Natural killer cell (primary cell): ENCODE measurements around the gene RANBP1. TPM values are rescaled to one million over a fixed set of nuclear protein-coding genes. Genes with fewer than 3 reads are reported as not detected.
"Not testable (repeated sequence)": the region's sequence is repeated elsewhere in the genome, so short reads cannot be mapped to it uniquely, and the experiment has no call there.

Experiments used
- ATAC-seq, 3 donors: fragments of 150-1000 bp in 2 of 3; fragments of 200-7000 bp in 1 of 3; cut with Tn5 transposase; 1 replicate in 1 of 3; 2 replicates in 2 of 3; pipeline ENCODE4 v1.10.0; 2021; ENCODE audit warnings: mild to moderate bottlenecking in 2 of 3, moderate library complexity in 2 of 3
- DNase-seq, 2 donors: peaks; one replicate each; pipeline versions ENCODE4 v3.0.0 to v3.0.0-alpha.2; 2013 to 2021; ENCODE audit warnings: mixed read lengths in 1 of 2
- H3K27ac ChIP-seq: one replicate; pipeline ENCODE4 v1.5.1; 2013; ENCODE audit warnings: mild to moderate bottlenecking, low read length
- H3K27me3 ChIP-seq: one replicate; pipeline ENCODE4 v1.6.1; 2013; ENCODE audit warnings: low read length; ENCODE audit not compliant: control insufficient read depth, insufficient read depth
- H3K36me3 ChIP-seq: one replicate; pipeline ENCODE4 v1.6.1; 2013; ENCODE audit warnings: low read length; ENCODE audit not compliant: control insufficient read depth, insufficient read depth
- H3K4me1 ChIP-seq: one replicate; pipeline ENCODE4 v1.6.1; 2013; ENCODE audit warnings: low read length; ENCODE audit not compliant: control insufficient read depth, insufficient read depth
- H3K4me3 ChIP-seq: one replicate; pipeline ENCODE4 v1.5.1; 2013; ENCODE audit warnings: low read length
- H3K9me3 ChIP-seq: one replicate; pipeline ENCODE4 v1.6.1; 2013; ENCODE audit warnings: low read length; ENCODE audit not compliant: control insufficient read depth, insufficient read depth
- H3K27ac Mint-ChIP-seq, 2 donors: one replicate each; pipeline ENCODE4 v1.8.0; 2022; ENCODE audit warnings: mild to moderate bottlenecking in 2 of 2, mixed read lengths in 2 of 2, moderate library complexity in 1 of 2
- H3K27me3 Mint-ChIP-seq, 2 donors: one replicate each; pipeline ENCODE4 v1.8.0; 2022; ENCODE audit warnings: low read depth in 2 of 2, mixed read lengths in 2 of 2
- H3K36me3 Mint-ChIP-seq: one replicate; pipeline ENCODE4 v1.8.0; 2022; ENCODE audit warnings: mixed read lengths
- H3K4me1 Mint-ChIP-seq, 2 donors: one replicate each; pipeline ENCODE4 v1.8.0; 2022; ENCODE audit warnings: mixed read lengths in 2 of 2
- H3K4me3 Mint-ChIP-seq: one replicate; pipeline ENCODE4 v1.8.0; 2022; ENCODE audit warnings: mild to moderate bottlenecking, moderate library complexity, mixed read lengths
- H3K9me3 Mint-ChIP-seq, 2 donors: one replicate each; pipeline ENCODE4 v1.8.0; 2022; ENCODE audit warnings: mixed read lengths in 2 of 2
- WGBS: methylation state at CpG from one replicate; pipeline ENCODE4 v1.1.7; 2013; ENCODE audit warnings: missing lambda C conversion rate; ENCODE audit not compliant: insufficient coverage; 5-methylcytosine and 5-hydroxymethylcytosine counted together
- intact Hi-C: fragments of 100-400 bp; cut with micrococcal nuclease; formaldehyde crosslinking; loops from one replicate; pipeline ENCODE4 v1.14.2; 2022
- total RNA-seq, 4 donors: library from RNA; stranded (reverse); fragments of 120-200 nt in 1 of 4; gene quantifications; one replicate each; pipeline versions ENCODE4 v1.2.3 to v1.2.4, GENCODE V29; 2013 to 2022
- TF ChIP-seq, protein P1 (sequence below): fragments of 200-600 bp; IDR thresholded peaks from one replicate; pipeline ENCODE4 v1.8.0; 2022; ENCODE audit warnings: antibody characterized with exemption

The RANBP1 gene
- 10 to 100 TPM; 54.0 to 61.0 (median 56.3) TPM for total RNA-seq
- total RNA-seq (2013), result 86.3 TPM

DNA sequence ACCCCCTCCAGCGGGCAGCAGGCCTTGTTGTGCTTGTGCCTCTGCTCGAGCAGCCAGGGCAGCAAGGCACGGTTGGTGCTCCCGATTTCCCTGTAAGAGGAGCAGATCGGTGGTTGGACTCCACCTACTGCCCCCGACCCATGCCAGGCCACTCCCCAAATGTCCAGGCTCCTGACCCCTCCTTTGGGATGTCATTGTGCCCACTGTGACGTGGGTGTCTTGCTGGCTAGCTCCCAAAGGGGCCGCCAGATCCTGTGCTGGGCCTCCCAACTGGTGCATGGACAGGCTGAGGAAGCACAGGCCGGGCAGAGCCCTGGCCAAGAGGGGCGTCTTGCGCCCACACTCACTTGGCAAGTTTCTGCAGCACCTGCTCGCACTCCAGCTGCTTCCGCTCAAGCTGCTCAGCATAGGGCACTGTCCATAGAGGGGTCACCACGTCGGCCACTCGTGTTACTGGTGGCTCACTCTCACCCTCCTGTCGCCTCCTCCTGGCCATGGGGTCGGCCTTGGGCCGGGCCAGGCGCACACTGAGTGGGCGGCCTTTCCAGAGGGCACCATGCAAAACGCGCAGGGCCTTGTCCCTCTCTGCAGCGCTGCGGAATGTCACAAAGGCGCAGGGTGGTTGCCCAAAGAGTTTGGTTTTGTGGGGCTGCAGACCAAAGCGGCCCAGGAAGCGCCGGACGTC, at the start of gene RANBP1:
RANBP1 (plus strand) TSS at position 414 of the 685 bp plus-strand sequence; CDS start at position 495, 81 bp downstream.
- H3K9me3 Mint-ChIP-seq, result no peaks in the 10 kb centered on the region
- no peak for ATAC-seq
- Histone ChIP-seq H3K36me3 (peaks cover 55% of the 10 kb centered on the region), H3K27ac (peak within 1 kb of the TSS; percentile 79), H3K27me3 (no peaks in the 10 kb centered on the region), H3K4me1 (peaks cover 75% of the 10 kb centered on the region), H3K4me3 (peak within 1 kb of the TSS; percentile 75), H3K9me3 (no peaks in the 10 kb centered on the region)
- H3K4me3 Mint-ChIP-seq, result peak within 1 kb of the TSS; percentile 92
- no peak for DNase-seq
- H3K36me3 Mint-ChIP-seq, result no peaks in the 10 kb centered on the region
- WGBS, result 87% methylated on average over 30 of the region's 30 CpGs
- H3K27ac Mint-ChIP-seq, result peak within 1 kb of the TSS; percentile 84 to 93
- H3K4me1 Mint-ChIP-seq, result peaks cover 27 to 42% of the 10 kb centered on the region in 2 donors
- intact Hi-C loops, result loop anchor here (2.0 kb wide), 1 partner anchor 15 kb away; the partner anchor contains the start of gene ZDHHC8
- H3K27me3 Mint-ChIP-seq, result no peaks in the 10 kb centered on the region
- TF ChIP-seq, protein P1, sequence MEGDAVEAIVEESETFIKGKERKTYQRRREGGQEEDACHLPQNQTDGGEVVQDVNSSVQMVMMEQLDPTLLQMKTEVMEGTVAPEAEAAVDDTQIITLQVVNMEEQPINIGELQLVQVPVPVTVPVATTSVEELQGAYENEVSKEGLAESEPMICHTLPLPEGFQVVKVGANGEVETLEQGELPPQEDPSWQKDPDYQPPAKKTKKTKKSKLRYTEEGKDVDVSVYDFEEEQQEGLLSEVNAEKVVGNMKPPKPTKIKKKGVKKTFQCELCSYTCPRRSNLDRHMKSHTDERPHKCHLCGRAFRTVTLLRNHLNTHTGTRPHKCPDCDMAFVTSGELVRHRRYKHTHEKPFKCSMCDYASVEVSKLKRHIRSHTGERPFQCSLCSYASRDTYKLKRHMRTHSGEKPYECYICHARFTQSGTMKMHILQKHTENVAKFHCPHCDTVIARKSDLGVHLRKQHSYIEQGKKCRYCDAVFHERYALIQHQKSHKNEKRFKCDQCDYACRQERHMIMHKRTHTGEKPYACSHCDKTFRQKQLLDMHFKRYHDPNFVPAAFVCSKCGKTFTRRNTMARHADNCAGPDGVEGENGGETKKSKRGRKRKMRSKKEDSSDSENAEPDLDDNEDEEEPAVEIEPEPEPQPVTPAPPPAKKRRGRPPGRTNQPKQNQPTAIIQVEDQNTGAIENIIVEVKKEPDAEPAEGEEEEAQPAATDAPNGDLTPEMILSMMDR, result no peak

DNA sequence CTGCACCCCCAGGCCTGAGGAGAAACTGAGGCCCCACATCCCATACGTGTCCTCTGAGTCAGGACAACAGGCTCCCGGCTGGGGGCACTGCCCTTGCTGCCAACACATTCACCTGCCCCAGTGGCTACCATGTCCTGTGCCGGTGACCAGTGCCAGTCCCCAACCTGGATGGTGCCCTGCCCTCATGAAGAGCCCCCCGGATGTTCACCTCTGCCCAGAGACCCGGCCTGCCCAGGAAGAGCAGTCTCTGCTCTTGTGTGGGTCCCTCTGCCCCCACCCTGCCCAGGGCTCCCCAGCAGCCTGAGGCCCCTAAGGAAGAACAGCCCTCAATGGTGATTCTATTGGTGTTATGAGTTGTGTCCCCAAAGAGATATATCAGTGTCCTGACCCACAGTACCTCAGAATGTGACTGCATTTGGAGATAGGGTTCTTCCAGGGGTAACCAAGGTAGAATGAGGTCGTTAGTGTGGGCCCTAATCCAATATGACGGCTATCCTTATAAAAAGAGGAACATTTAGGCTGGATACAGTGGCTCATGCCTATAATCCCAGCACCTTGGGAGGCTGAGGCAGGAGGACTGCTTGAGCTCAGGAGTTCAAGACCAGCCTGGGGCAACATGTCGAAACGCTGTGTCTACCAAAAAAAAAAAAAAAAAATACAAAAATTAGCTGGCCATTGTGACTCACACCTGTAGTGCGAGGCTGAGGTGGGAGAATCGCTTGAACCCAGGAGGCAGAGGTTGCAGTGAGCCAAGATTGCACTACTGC, 49.1 kb upstream of the RANBP1 start:
- Histone ChIP-seq H3K4me1 (peaks cover 18% of the 10 kb centered on the region), H3K36me3 (peaks cover 25% of the 10 kb centered on the region), H3K4me3 (no peak overlapping the region), H3K27me3 (no peaks in the 10 kb centered on the region), H3K9me3 (no peaks in the 10 kb centered on the region), H3K27ac (no peak overlapping the region)
- intact Hi-C loops, result no loop called here
- 96% methylated on average over 11 of the region's 11 CpGs for WGBS
- no peak for ATAC-seq
- H3K27ac Mint-ChIP-seq, result peak overlapping the region in 1 of 2 donors; percentile 36
- DNase-seq, result no peak
- peaks cover 8 to 14% of the 10 kb centered on the region in 2 donors for H3K4me1 Mint-ChIP-seq
- H3K9me3 Mint-ChIP-seq, result no peaks in the 10 kb centered on the region
- H3K36me3 Mint-ChIP-seq, result no peaks in the 10 kb centered on the region
- no peaks in the 10 kb centered on the region for H3K27me3 Mint-ChIP-seq
- TF ChIP-seq, protein P1, result no peak
- H3K4me3 Mint-ChIP-seq, result no peak overlapping the region

DNA sequence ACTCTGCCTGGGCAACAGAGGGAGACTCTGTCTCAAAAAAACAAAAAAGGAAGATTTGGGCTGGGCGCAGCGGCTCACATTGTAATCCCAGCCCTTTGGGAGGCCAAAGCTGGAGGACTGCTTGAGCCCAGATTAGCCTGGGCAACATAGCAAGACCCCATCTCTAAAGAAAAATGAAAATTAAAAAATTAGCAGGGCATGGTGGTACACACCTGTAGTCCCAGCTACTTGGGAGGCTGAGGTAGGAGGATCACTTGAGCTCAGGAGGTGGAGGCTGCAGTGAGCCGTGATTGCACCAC, 48.6 kb upstream of the RANBP1 start:
- peaks cover 21% of the 10 kb centered on the region for H3K36me3 ChIP-seq
- Mint-ChIP-seq H3K4me1 (peaks cover 8 to 14% of the 10 kb centered on the region in 2 donors), H3K27ac (peak overlapping the region in 1 of 2 donors; percentile 36)
- H3K4me1 ChIP-seq, result peaks cover 18% of the 10 kb centered on the region
- H3K4me3 Mint-ChIP-seq, DNase-seq, H3K36me3 Mint-ChIP-seq, H3K4me3 ChIP-seq, H3K9me3 ChIP-seq, H3K27me3 Mint-ChIP-seq, H3K9me3 Mint-ChIP-seq, H3K27me3 ChIP-seq, ATAC-seq, intact Hi-C loops, H3K27ac ChIP-seq: not testable (repeated sequence)
- 96% methylated on average over 3 of the region's 3 CpGs for WGBS

DNA sequence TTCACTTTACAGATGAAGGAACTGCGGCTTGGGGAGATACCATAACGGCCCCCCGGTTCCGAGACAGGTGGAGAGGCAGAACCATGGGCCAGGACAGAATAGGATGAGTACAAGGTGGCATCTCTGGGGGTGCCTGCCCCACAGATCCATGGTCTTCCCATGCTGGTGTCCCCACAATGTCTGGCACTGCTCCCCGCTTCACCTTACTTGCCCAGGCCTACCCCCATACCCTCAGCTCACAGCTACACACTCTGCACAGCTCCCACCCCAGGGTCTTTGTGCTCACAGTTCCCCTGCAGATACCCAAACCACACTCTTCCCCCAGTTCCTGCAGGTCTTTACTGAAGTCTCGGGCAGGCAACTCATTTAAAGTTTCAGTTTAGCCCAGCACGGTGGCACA, 47.3 kb upstream of the RANBP1 start:
- Mint-ChIP-seq H3K27ac (no peak overlapping the region), H3K27me3 (no peaks in the 10 kb centered on the region), H3K4me1 (peaks cover 0 to 8% of the 10 kb centered on the region in 2 donors), H3K9me3 (no peaks in the 10 kb centered on the region), H3K36me3 (no peaks in the 10 kb centered on the region), H3K4me3 (no peak overlapping the region)
- TF ChIP-seq, protein P1, result no peak
- Histone ChIP-seq H3K9me3 (no peaks in the 10 kb centered on the region), H3K27me3 (no peaks in the 10 kb centered on the region), H3K36me3 (peaks cover 10% of the 10 kb centered on the region), H3K27ac (no peak overlapping the region), H3K4me3 (no peak overlapping the region), H3K4me1 (peaks cover 11% of the 10 kb centered on the region)
- no peak for ATAC-seq
- intact Hi-C loops, result no loop called here
- 89% methylated on average over 7 of the region's 7 CpGs for WGBS
- DNase-seq, result no peak
